WTC11 (cell line): Measurements from ENCODE around the gene FBXW4. TPM values are rescaled to one million over a fixed set of nuclear protein-coding genes. Genes with fewer than 3 reads are reported as not detected.

Experiments used
- ATAC-seq: fragments of 200-7000 bp; cut with Tn5 transposase; 2 replicates; pipeline ENCODE4 v1.10.0; 2021; ENCODE audit warnings: mild to moderate bottlenecking, moderate library complexity
- CTCF ChIA-PET: fragments of 300-600 bp; sonication (Branson Sonifier 250); formaldehyde crosslinking; loops from one replicate; lab custom pipeline; 2021; ENCODE audit warnings: antibody characterized with exemption; lab: Charles Lee
- POLR2A ChIA-PET: fragments of 350-600 bp; sonication (Branson Sonifier 250); formaldehyde crosslinking; loops from one replicate; lab custom pipeline; 2021; ENCODE audit warnings: antibody characterized with exemption; lab: Charles Lee
- DNase-seq: peaks from one replicate; pipeline ENCODE4 v3.0.0; 2021; ENCODE audit warnings: low spot score
- H3K27ac Mint-ChIP-seq: 2 replicates; pipeline ENCODE4 v1.8.0; 2021; ENCODE audit warnings: mixed read lengths
- H3K27me3 Mint-ChIP-seq: 2 replicates; pipeline ENCODE4 v1.8.0; 2021; ENCODE audit warnings: low read depth, mild to moderate bottlenecking, moderate library complexity, mixed read lengths
- H3K36me3 Mint-ChIP-seq: 2 replicates; pipeline ENCODE4 v1.8.0; 2021; ENCODE audit warnings: mixed read lengths
- H3K4me1 Mint-ChIP-seq: 2 replicates; pipeline ENCODE4 v1.8.0; 2022; ENCODE audit warnings: mixed read lengths
- H3K4me3 Mint-ChIP-seq: 2 replicates; pipeline ENCODE4 v1.8.0; 2021; ENCODE audit warnings: mild to moderate bottlenecking, moderate library complexity, mixed read lengths
- H3K9me3 Mint-ChIP-seq: 2 replicates; pipeline ENCODE4 v1.8.0; 2021; ENCODE audit warnings: mixed read lengths
- CREM ChIP-seq: sonication (generic); formaldehyde crosslinking; IDR thresholded peaks from 2 replicates; pipeline ENCODE4 v1.8.1; 2022; ENCODE audit warnings: mild to moderate bottlenecking, missing genetic modification reagents, moderate library complexity
- JAZF1 ChIP-seq: fragments of 250-450 bp; sonication (Bioruptor Pico); IDR thresholded peaks from 2 replicates; pipeline ENCODE4 v1.9.0; 2021; ENCODE audit warnings: moderate library complexity, mild to moderate bottlenecking, inconsistent platforms
- NR1H2 ChIP-seq: sonication (generic); formaldehyde crosslinking; IDR thresholded peaks from 2 replicates; pipeline ENCODE4 v1.9.0; 2021; ENCODE audit warnings: mild to moderate bottlenecking, moderate library complexity, missing genetic modification reagents
- ZNF263 ChIP-seq: sonication (generic); formaldehyde crosslinking; IDR thresholded peaks from 2 replicates; pipeline ENCODE4 v1.8.1; 2022; ENCODE audit warnings: low read depth, mild to moderate bottlenecking, moderate library complexity, missing genetic modification reagents
- ZNF317 ChIP-seq: sonication (generic); formaldehyde crosslinking; IDR thresholded peaks from 2 replicates; pipeline ENCODE4 v1.8.1; 2023; ENCODE audit warnings: low read depth, mild to moderate bottlenecking, moderate library complexity, missing genetic modification reagents, borderline replicate concordance
- ZNF396 ChIP-seq: fragments of 250-450 bp; sonication (Bioruptor Pico); IDR thresholded peaks from 2 replicates; pipeline ENCODE4 v1.8.0; 2021; ENCODE audit warnings: mild to moderate bottlenecking, moderate library complexity, borderline replicate concordance
- total RNA-seq: library from RNA; stranded (reverse); gene quantifications from 3 replicates; pipeline ENCODE4 v1.2.3, GENCODE V29; 2021
- TF ChIP-seq, protein P1 (sequence below): sonication (generic); formaldehyde crosslinking; IDR thresholded peaks from 2 replicates; pipeline ENCODE4 v1.8.0; 2023; ENCODE audit warnings: missing genetic modification reagents, mild to moderate bottlenecking, borderline replicate concordance
- TF ChIP-seq, protein P2 (sequence below): sonication (generic); formaldehyde crosslinking; IDR thresholded peaks from 2 replicates; pipeline ENCODE4 v1.8.0; 2023; ENCODE audit warnings: missing genetic modification reagents
- TF ChIP-seq, protein P3 (sequence below): sonication (generic); formaldehyde crosslinking; conservative IDR thresholded peaks from 2 replicates; pipeline ENCODE4 v1.8.1; 2022; ENCODE audit warnings: mild to moderate bottlenecking, missing genetic modification reagents
- TF ChIP-seq, protein P4 (sequence below): sonication (generic); formaldehyde crosslinking; IDR thresholded peaks from 2 replicates; pipeline ENCODE4 v1.8.1; 2023; ENCODE audit warnings: mild to moderate bottlenecking, missing genetic modification reagents, moderate library complexity
- TF ChIP-seq, protein P5 (sequence below): fragments of 250-450 bp; sonication (Bioruptor Pico); IDR thresholded peaks from 2 replicates; pipeline ENCODE4 v1.9.0; 2021; ENCODE audit warnings: moderate library complexity, mild to moderate bottlenecking, inconsistent platforms, borderline replicate concordance
- TF ChIP-seq, protein P6 (sequence below): sonication (generic); formaldehyde crosslinking; IDR thresholded peaks from 2 replicates; pipeline ENCODE4 v1.8.0; 2023; ENCODE audit warnings: mild to moderate bottlenecking, missing genetic modification reagents
- TF ChIP-seq, protein P7 (sequence below): sonication (generic); formaldehyde crosslinking; IDR thresholded peaks from 2 replicates; pipeline ENCODE4 v1.8.1; 2023; ENCODE audit warnings: mild to moderate bottlenecking, moderate library complexity, missing genetic modification reagents

The FBXW4 gene
- total RNA-seq, 1 experiment from 2014 or later: 45.3 TPM

DNA sequence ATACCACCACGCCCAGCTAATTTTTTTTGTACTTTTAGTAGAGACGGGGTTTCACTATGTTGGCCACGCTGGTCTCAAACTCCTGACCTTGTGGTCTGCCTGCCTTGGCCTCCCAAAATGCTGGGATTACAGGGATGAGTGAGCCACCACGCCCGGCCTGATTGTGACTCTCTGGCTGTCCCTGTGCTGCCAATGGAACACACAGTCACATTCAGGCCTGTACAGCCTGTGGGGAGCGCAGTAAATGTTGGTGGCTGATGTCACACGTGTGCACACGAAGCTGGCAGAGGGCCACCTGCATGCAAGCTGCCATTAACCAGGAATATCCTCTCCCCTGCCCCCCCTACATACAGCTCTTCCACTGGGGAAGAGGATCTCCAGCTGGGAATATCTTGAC lies 129.0 kb downstream of the FBXW4 start (continued):
- TF ChIP-seq, protein P1, sequence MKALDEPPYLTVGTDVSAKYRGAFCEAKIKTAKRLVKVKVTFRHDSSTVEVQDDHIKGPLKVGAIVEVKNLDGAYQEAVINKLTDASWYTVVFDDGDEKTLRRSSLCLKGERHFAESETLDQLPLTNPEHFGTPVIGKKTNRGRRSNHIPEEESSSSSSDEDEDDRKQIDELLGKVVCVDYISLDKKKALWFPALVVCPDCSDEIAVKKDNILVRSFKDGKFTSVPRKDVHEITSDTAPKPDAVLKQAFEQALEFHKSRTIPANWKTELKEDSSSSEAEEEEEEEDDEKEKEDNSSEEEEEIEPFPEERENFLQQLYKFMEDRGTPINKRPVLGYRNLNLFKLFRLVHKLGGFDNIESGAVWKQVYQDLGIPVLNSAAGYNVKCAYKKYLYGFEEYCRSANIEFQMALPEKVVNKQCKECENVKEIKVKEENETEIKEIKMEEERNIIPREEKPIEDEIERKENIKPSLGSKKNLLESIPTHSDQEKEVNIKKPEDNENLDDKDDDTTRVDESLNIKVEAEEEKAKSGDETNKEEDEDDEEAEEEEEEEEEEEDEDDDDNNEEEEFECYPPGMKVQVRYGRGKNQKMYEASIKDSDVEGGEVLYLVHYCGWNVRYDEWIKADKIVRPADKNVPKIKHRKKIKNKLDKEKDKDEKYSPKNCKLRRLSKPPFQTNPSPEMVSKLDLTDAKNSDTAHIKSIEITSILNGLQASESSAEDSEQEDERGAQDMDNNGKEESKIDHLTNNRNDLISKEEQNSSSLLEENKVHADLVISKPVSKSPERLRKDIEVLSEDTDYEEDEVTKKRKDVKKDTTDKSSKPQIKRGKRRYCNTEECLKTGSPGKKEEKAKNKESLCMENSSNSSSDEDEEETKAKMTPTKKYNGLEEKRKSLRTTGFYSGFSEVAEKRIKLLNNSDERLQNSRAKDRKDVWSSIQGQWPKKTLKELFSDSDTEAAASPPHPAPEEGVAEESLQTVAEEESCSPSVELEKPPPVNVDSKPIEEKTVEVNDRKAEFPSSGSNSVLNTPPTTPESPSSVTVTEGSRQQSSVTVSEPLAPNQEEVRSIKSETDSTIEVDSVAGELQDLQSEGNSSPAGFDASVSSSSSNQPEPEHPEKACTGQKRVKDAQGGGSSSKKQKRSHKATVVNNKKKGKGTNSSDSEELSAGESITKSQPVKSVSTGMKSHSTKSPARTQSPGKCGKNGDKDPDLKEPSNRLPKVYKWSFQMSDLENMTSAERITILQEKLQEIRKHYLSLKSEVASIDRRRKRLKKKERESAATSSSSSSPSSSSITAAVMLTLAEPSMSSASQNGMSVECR: no peak

DNA sequence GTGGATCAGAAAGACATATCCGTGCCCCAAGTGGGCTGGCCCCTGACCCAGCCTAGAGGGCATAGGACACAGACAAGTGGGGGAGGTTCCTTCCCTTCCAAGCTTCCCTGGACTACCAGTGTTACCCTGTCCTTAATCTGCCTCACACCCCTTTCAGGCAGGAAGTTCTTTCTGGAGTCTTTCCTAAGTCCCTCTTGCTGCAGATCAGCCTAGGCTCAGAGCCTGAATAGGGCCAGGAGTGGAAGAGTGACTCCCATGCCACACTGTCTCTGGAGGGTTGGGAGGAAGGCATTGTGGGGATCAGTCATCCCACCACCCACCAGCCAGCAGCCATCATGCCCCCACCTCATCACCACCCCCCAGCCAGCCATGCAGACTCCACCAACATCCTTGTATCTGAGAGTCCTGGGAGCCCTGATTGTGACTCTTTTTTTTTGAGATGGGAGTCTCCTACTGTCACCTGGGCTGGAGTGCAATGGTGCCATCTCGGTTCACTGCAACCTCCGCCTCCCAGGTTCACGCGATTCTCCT lies 129.5 kb downstream of the FBXW4 start:
- Mint-ChIP-seq H3K9me3 (no peaks in the 10 kb centered on the region), H3K4me1 (peaks cover 19% of the 10 kb centered on the region)
- CTCF ChIA-PET: no interaction called here

More for the DNA sequence above, 129.5 kb downstream of the FBXW4 start:
- no peak for DNase-seq
- no peak overlapping the region for H3K27ac Mint-ChIP-seq
- ATAC-seq: no peak
- POLR2A ChIA-PET: no interaction called here
- H3K4me3 Mint-ChIP-seq: no peak overlapping the region
- TF ChIP-seq ZNF263 (CRISPR knock-in tag) (no peak), NR1H2 (no peak), JAZF1 (CRISPR knock-in tag) (no peak), ZNF317 (CRISPR knock-in tag) (no peak), ZNF396 (CRISPR knock-in tag) (no peak), CREM (no peak)
- TF ChIP-seq, protein P2, sequence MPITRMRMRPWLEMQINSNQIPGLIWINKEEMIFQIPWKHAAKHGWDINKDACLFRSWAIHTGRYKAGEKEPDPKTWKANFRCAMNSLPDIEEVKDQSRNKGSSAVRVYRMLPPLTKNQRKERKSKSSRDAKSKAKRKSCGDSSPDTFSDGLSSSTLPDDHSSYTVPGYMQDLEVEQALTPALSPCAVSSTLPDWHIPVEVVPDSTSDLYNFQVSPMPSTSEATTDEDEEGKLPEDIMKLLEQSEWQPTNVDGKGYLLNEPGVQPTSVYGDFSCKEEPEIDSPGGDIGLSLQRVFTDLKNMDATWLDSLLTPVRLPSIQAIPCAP (CRISPR knock-in tag): no peak
- TF ChIP-seq, protein P3, sequence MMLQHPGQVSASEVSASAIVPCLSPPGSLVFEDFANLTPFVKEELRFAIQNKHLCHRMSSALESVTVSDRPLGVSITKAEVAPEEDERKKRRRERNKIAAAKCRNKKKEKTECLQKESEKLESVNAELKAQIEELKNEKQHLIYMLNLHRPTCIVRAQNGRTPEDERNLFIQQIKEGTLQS (CRISPR knock-in tag): no peak
- TF ChIP-seq, protein P4, sequence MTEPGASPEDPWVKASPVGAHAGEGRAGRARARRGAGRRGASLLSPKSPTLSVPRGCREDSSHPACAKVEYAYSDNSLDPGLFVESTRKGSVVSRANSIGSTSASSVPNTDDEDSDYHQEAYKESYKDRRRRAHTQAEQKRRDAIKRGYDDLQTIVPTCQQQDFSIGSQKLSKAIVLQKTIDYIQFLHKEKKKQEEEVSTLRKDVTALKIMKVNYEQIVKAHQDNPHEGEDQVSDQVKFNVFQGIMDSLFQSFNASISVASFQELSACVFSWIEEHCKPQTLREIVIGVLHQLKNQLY (CRISPR knock-in tag): no peak
- TF ChIP-seq, protein P5, sequence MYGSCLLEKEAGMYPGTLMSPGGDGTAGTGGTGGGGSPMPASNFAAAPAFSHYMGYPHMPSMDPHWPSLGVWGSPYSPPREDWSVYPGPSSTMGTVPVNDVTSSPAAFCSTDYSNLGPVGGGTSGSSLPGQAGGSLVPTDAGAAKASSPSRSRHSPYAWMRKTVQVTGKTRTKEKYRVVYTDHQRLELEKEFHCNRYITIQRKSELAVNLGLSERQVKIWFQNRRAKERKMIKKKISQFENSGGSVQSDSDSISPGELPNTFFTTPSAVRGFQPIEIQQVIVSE (CRISPR knock-in tag): no peak
- TF ChIP-seq, protein P6, sequence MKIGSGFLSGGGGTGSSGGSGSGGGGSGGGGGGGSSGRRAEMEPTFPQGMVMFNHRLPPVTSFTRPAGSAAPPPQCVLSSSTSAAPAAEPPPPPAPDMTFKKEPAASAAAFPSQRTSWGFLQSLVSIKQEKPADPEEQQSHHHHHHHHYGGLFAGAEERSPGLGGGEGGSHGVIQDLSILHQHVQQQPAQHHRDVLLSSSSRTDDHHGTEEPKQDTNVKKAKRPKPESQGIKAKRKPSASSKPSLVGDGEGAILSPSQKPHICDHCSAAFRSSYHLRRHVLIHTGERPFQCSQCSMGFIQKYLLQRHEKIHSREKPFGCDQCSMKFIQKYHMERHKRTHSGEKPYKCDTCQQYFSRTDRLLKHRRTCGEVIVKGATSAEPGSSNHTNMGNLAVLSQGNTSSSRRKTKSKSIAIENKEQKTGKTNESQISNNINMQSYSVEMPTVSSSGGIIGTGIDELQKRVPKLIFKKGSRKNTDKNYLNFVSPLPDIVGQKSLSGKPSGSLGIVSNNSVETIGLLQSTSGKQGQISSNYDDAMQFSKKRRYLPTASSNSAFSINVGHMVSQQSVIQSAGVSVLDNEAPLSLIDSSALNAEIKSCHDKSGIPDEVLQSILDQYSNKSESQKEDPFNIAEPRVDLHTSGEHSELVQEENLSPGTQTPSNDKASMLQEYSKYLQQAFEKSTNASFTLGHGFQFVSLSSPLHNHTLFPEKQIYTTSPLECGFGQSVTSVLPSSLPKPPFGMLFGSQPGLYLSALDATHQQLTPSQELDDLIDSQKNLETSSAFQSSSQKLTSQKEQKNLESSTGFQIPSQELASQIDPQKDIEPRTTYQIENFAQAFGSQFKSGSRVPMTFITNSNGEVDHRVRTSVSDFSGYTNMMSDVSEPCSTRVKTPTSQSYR (CRISPR knock-in tag): no peak
- TF ChIP-seq, protein P7, sequence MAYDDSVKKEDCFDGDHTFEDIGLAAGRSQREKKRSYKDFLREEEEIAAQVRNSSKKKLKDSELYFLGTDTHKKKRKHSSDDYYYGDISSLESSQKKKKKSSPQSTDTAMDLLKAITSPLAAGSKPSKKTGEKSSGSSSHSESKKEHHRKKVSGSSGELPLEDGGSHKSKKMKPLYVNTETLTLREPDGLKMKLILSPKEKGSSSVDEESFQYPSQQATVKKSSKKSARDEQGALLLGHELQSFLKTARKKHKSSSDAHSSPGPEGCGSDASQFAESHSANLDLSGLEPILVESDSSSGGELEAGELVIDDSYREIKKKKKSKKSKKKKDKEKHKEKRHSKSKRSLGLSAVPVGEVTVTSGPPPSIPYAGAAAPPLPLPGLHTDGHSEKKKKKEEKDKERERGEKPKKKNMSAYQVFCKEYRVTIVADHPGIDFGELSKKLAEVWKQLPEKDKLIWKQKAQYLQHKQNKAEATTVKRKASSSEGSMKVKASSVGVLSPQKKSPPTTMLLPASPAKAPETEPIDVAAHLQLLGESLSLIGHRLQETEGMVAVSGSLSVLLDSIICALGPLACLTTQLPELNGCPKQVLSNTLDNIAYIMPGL: no peak
- no peaks in the 10 kb centered on the region for H3K36me3 Mint-ChIP-seq
- peaks cover 51% of the 10 kb centered on the region for H3K27me3 Mint-ChIP-seq
